Measurements from ENCODE around the gene FOXP1.

- TF ChIP-seq CTCF (IDR thresholded peaks at IDR 0.05; ENCODE audit: poor library complexity, severe bottlenecking) (no peak), TAF1 (IDR thresholded peaks at IDR 0.05; ENCODE audit: low read depth) (no peak), REST (IDR thresholded peaks at IDR 0.05; ENCODE audit: borderline replicate concordance) (no peak)
Observed at GRCh38 chr3:71281280-71281679, 302.2 kb downstream of the FOXP1 start.
